Right lung (tissue), 5 donors: ENCODE results near the gene LRP2. TPM values are rescaled to one million over a fixed set of nuclear protein-coding genes. Genes with fewer than 3 reads are reported as not detected.
"Not testable (repeated sequence)": the region's sequence is repeated elsewhere in the genome, so short reads cannot be mapped to it uniquely, and the experiment has no call there.

Source experiments
- DNase-seq, 2 donors: peaks; one replicate each; pipeline ENCODE4 v3.0.0-alpha.2; 2013
- polyA plus RNA-seq, 5 donors: library from polyadenylated mRNA; unstranded; fragments of 120-200 nt; gene quantifications; one replicate each; pipeline versions ENCODE4 v1.2.1 to v1.2.3, GENCODE V29; 2013; ENCODE audit warnings: inconsistent platforms in 1 of 5, low replicate concordance in 1 of 5; ENCODE audit not compliant: insufficient read length in 5 of 5, insufficient read depth in 1 of 5

The LRP2 gene
- polyA plus RNA-seq, 5 donors = 1.9 to 4.3 (median 2.9) TPM

- DNase-seq = no peak
These were observed 187.2 kb downstream of the LRP2 start for GRCh38 chr2:169175112-169175511.

GRCh38 chr2:169173876-169174275 is 188.5 kb downstream of the LRP2 start:
- no peak for DNase-seq

GRCh38 chr2:169172914-169173313 is 189.4 kb downstream of the LRP2 start:
- no peak for DNase-seq

- DNase-seq = no peak
These were observed 190.1 kb downstream of the LRP2 start for GRCh38 chr2:169172151-169172735.

GRCh38 chr2:169165791-169166190 is 196.5 kb downstream of the LRP2 start:
- DNase-seq = no peak

GRCh38 chr2:169164311-169164710 is 198.0 kb downstream of the LRP2 start:
- DNase-seq = no peak

GRCh38 chr2:169162613-169163012 is 199.7 kb downstream of the LRP2 start:
- no peak for DNase-seq

- DNase-seq = no peak
These were observed 201.3 kb downstream of the LRP2 start for GRCh38 chr2:169160926-169161481.

GRCh38 chr2:169159686-169160085 is 202.6 kb downstream of the LRP2 start:
- no peak for DNase-seq

- no peak for DNase-seq
These were observed 203.5 kb downstream of the LRP2 start for GRCh38 chr2:169158874-169159273.

- DNase-seq = no peak
These were observed 216.1 kb downstream of the LRP2 start for GRCh38 chr2:169146220-169146619.

- no peak for DNase-seq
These were observed 218.3 kb downstream of the LRP2 start for GRCh38 chr2:169143998-169144397.

- DNase-seq = peak in 1 of 2 donors; percentile 12
These were observed 220.5 kb downstream of the LRP2 start for GRCh38 chr2:169141713-169142352.

- no peak for DNase-seq
These were observed 222.2 kb downstream of the LRP2 start for GRCh38 chr2:169139993-169140767.

GRCh38 chr2:169139145-169139544 is 223.2 kb downstream of the LRP2 start:
- no peak for DNase-seq

- DNase-seq = no peak
These were observed 224.4 kb downstream of the LRP2 start for GRCh38 chr2:169137924-169138323.

- no peak for DNase-seq
These were observed 225.3 kb downstream of the LRP2 start for GRCh38 chr2:169136885-169137534.

GRCh38 chr2:169136428-169136827 is 225.9 kb downstream of the LRP2 start:
- not testable (repeated sequence) for DNase-seq

GRCh38 chr2:169134272-169134671 is 228.1 kb downstream of the LRP2 start:
- DNase-seq = not testable (repeated sequence)

- peak in 1 of 2 donors; percentile 29 for DNase-seq
These were observed 230.5 kb downstream of the LRP2 start for GRCh38 chr2:169131587-169132512.

GRCh38 chr2:169129703-169130243 is 232.6 kb downstream of the LRP2 start:
- DNase-seq = no peak
